CD4-positive, alpha-beta T cell (primary cell): ENCODE results near the gene RPL4. TPM values are rescaled to one million over a fixed set of nuclear protein-coding genes. Genes with fewer than 3 reads are reported as not detected.
"Not testable (repeated sequence)": the region's sequence is repeated elsewhere in the genome, so short reads cannot be mapped to it uniquely, and the experiment has no call there.

Source experiments
- ATAC-seq: fragments of 200-7000 bp; cut with Tn5 transposase; one replicate; pipeline ENCODE4 v1.10.0; 2022; ENCODE audit warnings: mild to moderate bottlenecking; ENCODE audit not compliant: poor library complexity
- CTCF ChIA-PET: fragments of 350-600 bp; sonication (Branson Sonifier 250); formaldehyde crosslinking; loops from one replicate; lab custom pipeline; 2021; ENCODE audit warnings: antibody characterized with exemption, inconsistent platforms; lab: Charles Lee
- POLR2A ChIA-PET: fragments of 350-600 bp; sonication (Branson Sonifier 250); formaldehyde crosslinking; loops from one replicate; lab custom pipeline; 2021; ENCODE audit warnings: antibody characterized with exemption, inconsistent platforms; lab: Charles Lee
- DNase-seq, 14 experiments: peaks; one replicate each; pipeline ENCODE4 v3.0.0-alpha.2; 2013 to 2020; ENCODE audit warnings: mixed read lengths in 2 of 14
- H3K27ac ChIP-seq, 2 donors: one replicate each; pipeline versions ENCODE4 v1.5.1 to v1.7.0; 2013; ENCODE audit warnings: low read length in 2 of 2, low read depth in 1 of 2, mild to moderate bottlenecking in 1 of 2
- H3K27me3 ChIP-seq, 2 experiments: 1 replicate in 1 of 2; 2 replicates in 1 of 2; pipeline versions ENCODE4 v1.6.1 to v1.7.0; 2013; ENCODE audit warnings: low read length in 2 of 2, control low read depth in 1 of 2, mild to moderate bottlenecking in 1 of 2, moderate library complexity in 1 of 2; ENCODE audit not compliant: insufficient read depth in 2 of 2, control insufficient read depth in 1 of 2
- H3K36me3 ChIP-seq: one replicate; pipeline ENCODE4 v1.6.1; 2013; ENCODE audit warnings: low read length, control low read depth; ENCODE audit not compliant: insufficient read depth
- H3K4me1 ChIP-seq: one replicate; pipeline ENCODE4 v1.6.1; 2013; ENCODE audit warnings: low read length, control low read depth; ENCODE audit not compliant: insufficient read depth
- H3K4me3 ChIP-seq: one replicate; pipeline ENCODE4 v1.5.1; 2013; ENCODE audit warnings: mild to moderate bottlenecking, low read length, moderate library complexity
- H3K9me3 ChIP-seq, 2 experiments: 1 replicate in 1 of 2; 2 replicates in 1 of 2; pipeline versions ENCODE4 v1.6.1 to v1.7.0; 2013; ENCODE audit warnings: low read length in 2 of 2, mild to moderate bottlenecking in 2 of 2, control low read depth in 1 of 2, moderate library complexity in 1 of 2; ENCODE audit not compliant: control insufficient read depth in 1 of 2, insufficient read depth in 1 of 2
- H3K27ac Mint-ChIP-seq: one replicate; pipeline ENCODE4 v1.8.0; 2020; ENCODE audit warnings: mixed read lengths
- H3K27me3 Mint-ChIP-seq: one replicate; pipeline ENCODE4 v1.8.0; 2021; ENCODE audit warnings: mixed read lengths
- H3K36me3 Mint-ChIP-seq: one replicate; pipeline ENCODE4 v1.8.0; 2021; ENCODE audit warnings: low read depth, mixed read lengths
- H3K4me1 Mint-ChIP-seq: one replicate; pipeline ENCODE4 v1.8.0; 2021; ENCODE audit warnings: low read depth, mixed read lengths
- H3K4me3 Mint-ChIP-seq: one replicate; pipeline ENCODE4 v1.8.0; 2020; ENCODE audit warnings: mild to moderate bottlenecking, mixed read lengths
- H3K9me3 Mint-ChIP-seq: one replicate; pipeline ENCODE4 v1.8.0; 2020; ENCODE audit warnings: mixed read lengths
- CTCF ChIP-seq: fragments of 200-600 bp; IDR thresholded peaks from one replicate; pipeline ENCODE4 v1.8.0; 2022; ENCODE audit warnings: antibody characterized with exemption, mild to moderate bottlenecking
- intact Hi-C, 2 experiments: fragments of 100-400 bp; cut with DNase I in 1 of 2; cut with micrococcal nuclease in 1 of 2; formaldehyde crosslinking; loops; one replicate each; pipeline versions ENCODE4 v1.15.1 to v1.9.0; 2023 to 2025; cut with DNase I, micrococcal nuclease
- total RNA-seq, 174 experiments: library from RNA in 2 of 174; stranded (reverse) in 2 of 174; gene quantifications; one replicate each; pipeline ENCODE4 v1.2.3 and lab custom pipeline; 2021 to 2026

The RPL4 gene
- total RNA-seq, 2 experiments from 2014 or later = 4,558 to 4,627 TPM

- ATAC-seq = no peak
- no peaks in the 10 kb centered on the region for H3K9me3 Mint-ChIP-seq
These were observed 1.2 kb upstream of the RPL4 start for GRCh38 chr15:66505818-66506217.

GRCh38 chr15:66505430-66505811 lies 766 bp upstream of the RPL4 start:
- Mint-ChIP-seq H3K27me3 (no peaks in the 10 kb centered on the region), H3K36me3 (peaks cover 55% of the 10 kb centered on the region), H3K27ac (peak overlapping the region; percentile 93), H3K9me3 (no peaks in the 10 kb centered on the region), H3K4me3 (peak overlapping the region; percentile 100), H3K4me1 (peaks cover 46% of the 10 kb centered on the region)
- Histone ChIP-seq H3K4me1 (peaks cover 24% of the 10 kb centered on the region), H3K27ac (peak overlapping the region; percentile 85 to 95), H3K36me3 (peaks cover 31% of the 10 kb centered on the region), H3K27me3 (no peaks in the 10 kb centered on the region), H3K4me3 (peak overlapping the region; percentile 95), H3K9me3 (no peaks in the 10 kb centered on the region)
- ATAC-seq (peak; percentile 6), DNase-seq (no peak)
- ChIA-PET POLR2A (interaction anchor here (0.7 to 1.6 kb wide), 14 partner anchors 9 to 1320 kb away, joined by 3 to 19 read pairs (median 4); partner anchors contain the start of genes CLPX, MAP2K1 and TIPIN), CTCF (interaction anchor here (0.9 to 2.1 kb wide), 3 partner anchors 8 to 119 kb away, joined by 3 to 9 read pairs (median 4); partner anchors contain the start of genes MAP2K1 and SNAPC5)
- TF ChIP-seq CTCF = no peak
- intact Hi-C loops = loop anchor here (2.0 to 10.0 kb wide), 5 partner anchors 33 to 1772 kb away; partner anchors contain the start of genes FEM1B (in 1 of the 2) and SMAD6 (in 1 of the 2)

More at GRCh38 chr15:66505818-66506217, 1.2 kb upstream of the RPL4 start:
- no peak for TF ChIP-seq CTCF
- Histone ChIP-seq H3K4me3 (peak overlapping the region; percentile 95), H3K36me3 (peaks cover 27% of the 10 kb centered on the region), H3K27ac (peak overlapping the region in 1 of 2 donors; percentile 95), H3K9me3 (no peaks in the 10 kb centered on the region), H3K27me3 (no peaks in the 10 kb centered on the region), H3K4me1 (peaks cover 24% of the 10 kb centered on the region)
- ChIA-PET POLR2A (interaction anchor here (0.9 to 1.6 kb wide), 9 partner anchors 9 to 1321 kb away, joined by 3 to 19 read pairs (median 4); partner anchors contain the start of genes CLPX, MAP2K1 and TIPIN), CTCF (interaction anchor here (0.9 to 2.1 kb wide), 3 partner anchors 8 to 119 kb away, joined by 3 to 9 read pairs (median 4); partner anchors contain the start of genes MAP2K1 and SNAPC5)
- intact Hi-C loops = loop anchor here (2.0 to 10.0 kb wide), 5 partner anchors 33 to 1771 kb away; partner anchors contain the start of genes FEM1B (in 1 of the 2) and SMAD6 (in 1 of the 2)
- H3K36me3 Mint-ChIP-seq = peaks cover 51% of the 10 kb centered on the region
- DNase-seq = no peak
- peak overlapping the region; percentile 100 for H3K4me3 Mint-ChIP-seq
- peak overlapping the region; percentile 93 for H3K27ac Mint-ChIP-seq
- no peaks in the 10 kb centered on the region for H3K27me3 Mint-ChIP-seq
- peaks cover 46% of the 10 kb centered on the region for H3K4me1 Mint-ChIP-seq

GRCh38 chr15:66503780-66504562 lies 684 bp downstream of the RPL4 start:
- TF ChIP-seq CTCF = no peak
- no peaks in the 10 kb centered on the region for H3K9me3 ChIP-seq
- ChIA-PET POLR2A (interaction anchor here (0.9 to 1.6 kb wide), 6 partner anchors 31 to 1319 kb away, joined by 4 to 5 read pairs (median 4); partner anchors contain the start of genes CLPX and MAP2K1), CTCF (interaction anchor here (2.0 kb wide), 1 partner anchor 118 kb away, joined by 7 read pairs; no protein-coding TSS in a partner anchor)
- no peaks in the 10 kb centered on the region for H3K9me3 Mint-ChIP-seq
- ATAC-seq (no peak), DNase-seq (no peak)
- H3K36me3 ChIP-seq = peaks cover 46% of the 10 kb centered on the region
- intact Hi-C loops = loop anchor here (1.0 to 10.0 kb wide), 7 partner anchors 31 to 1723 kb away; partner anchors contain the start of genes CLN6 (in 1 of the 2), SMAD6 (in 1 of the 2) and TIPIN (in 1 of the 2)
- peak overlapping the region; percentile 95 for H3K4me3 ChIP-seq
- H3K4me1 Mint-ChIP-seq = peaks cover 54% of the 10 kb centered on the region
- peak overlapping the region; percentile 85 to 95 for H3K27ac ChIP-seq
- peak overlapping the region; percentile 93 for H3K27ac Mint-ChIP-seq
- H3K27me3 Mint-ChIP-seq = no peaks in the 10 kb centered on the region
- H3K4me1 ChIP-seq = peaks cover 24% of the 10 kb centered on the region
- H3K4me3 Mint-ChIP-seq = peak overlapping the region; percentile 100
- no peaks in the 10 kb centered on the region for H3K27me3 ChIP-seq
- peaks cover 65% of the 10 kb centered on the region for H3K36me3 Mint-ChIP-seq

GRCh38 chr15:66503041-66503648 lies 1.5 kb downstream of the RPL4 start:
- peaks cover 54% of the 10 kb centered on the region for H3K36me3 ChIP-seq
- H3K27ac ChIP-seq = peak overlapping the region in 1 of 2 donors; percentile 95
- ChIA-PET POLR2A (interaction anchor here (0.9 to 1.3 kb wide), 3 partner anchors 30 to 211 kb away, joined by 4 to 5 read pairs (median 4); partner anchors contain the start of gene MAP2K1), CTCF (interaction anchor here (2.0 kb wide), 1 partner anchor 117 kb away, joined by 7 read pairs; no protein-coding TSS in a partner anchor)
- H3K9me3 ChIP-seq, H3K27me3 ChIP-seq, H3K27me3 Mint-ChIP-seq, H3K9me3 Mint-ChIP-seq, ATAC-seq, DNase-seq: not testable (repeated sequence)
- H3K4me1 ChIP-seq = peaks cover 30% of the 10 kb centered on the region
- H3K4me3 Mint-ChIP-seq = peak overlapping the region; percentile 100
- H3K4me1 Mint-ChIP-seq = peaks cover 62% of the 10 kb centered on the region
- intact Hi-C loops = loop anchor here in 1 of 2 experiments (5.0 to 10.0 kb wide), 5 partner anchors 202 to 1724 kb away; partner anchors contain the start of genes CLN6 and SMAD6
- peak overlapping the region; percentile 95 for H3K4me3 ChIP-seq
- H3K36me3 Mint-ChIP-seq = peaks cover 73% of the 10 kb centered on the region
- H3K27ac Mint-ChIP-seq = peak overlapping the region; percentile 93
